WTC11 (cell line): Measurements from ENCODE around the gene PRDM1. TPM values are rescaled to one million over a fixed set of nuclear protein-coding genes. Genes with fewer than 3 reads are reported as not detected.

Experiments used
- ATAC-seq: fragments of 200-7000 bp; cut with Tn5 transposase; 2 replicates; pipeline ENCODE4 v1.10.0; 2021; ENCODE audit warnings: mild to moderate bottlenecking, moderate library complexity
- CTCF ChIA-PET: fragments of 300-600 bp; sonication (Branson Sonifier 250); formaldehyde crosslinking; loops from one replicate; lab custom pipeline; 2021; ENCODE audit warnings: antibody characterized with exemption; lab: Charles Lee
- POLR2A ChIA-PET: fragments of 350-600 bp; sonication (Branson Sonifier 250); formaldehyde crosslinking; loops from one replicate; lab custom pipeline; 2021; ENCODE audit warnings: antibody characterized with exemption; lab: Charles Lee
- DNase-seq: peaks from one replicate; pipeline ENCODE4 v3.0.0; 2021; ENCODE audit warnings: low spot score
- H3K27ac Mint-ChIP-seq: 2 replicates; pipeline ENCODE4 v1.8.0; 2021; ENCODE audit warnings: mixed read lengths
- H3K27me3 Mint-ChIP-seq: 2 replicates; pipeline ENCODE4 v1.8.0; 2021; ENCODE audit warnings: low read depth, mild to moderate bottlenecking, moderate library complexity, mixed read lengths
- H3K36me3 Mint-ChIP-seq: 2 replicates; pipeline ENCODE4 v1.8.0; 2021; ENCODE audit warnings: mixed read lengths
- H3K4me1 Mint-ChIP-seq: 2 replicates; pipeline ENCODE4 v1.8.0; 2022; ENCODE audit warnings: mixed read lengths
- H3K4me3 Mint-ChIP-seq: 2 replicates; pipeline ENCODE4 v1.8.0; 2021; ENCODE audit warnings: mild to moderate bottlenecking, moderate library complexity, mixed read lengths
- H3K9me3 Mint-ChIP-seq: 2 replicates; pipeline ENCODE4 v1.8.0; 2021; ENCODE audit warnings: mixed read lengths
- CBFB ChIP-seq: sonication (generic); formaldehyde crosslinking; IDR thresholded peaks from 2 replicates; pipeline ENCODE4 v1.8.1; 2022; ENCODE audit warnings: mild to moderate bottlenecking, low read depth, missing genetic modification reagents
- ESRRA ChIP-seq: sonication (generic); formaldehyde crosslinking; IDR thresholded peaks from 2 replicates; pipeline ENCODE4 v1.8.1; 2022; ENCODE audit warnings: mild to moderate bottlenecking, missing genetic modification reagents, borderline replicate concordance
- JAZF1 ChIP-seq: fragments of 250-450 bp; sonication (Bioruptor Pico); IDR thresholded peaks from 2 replicates; pipeline ENCODE4 v1.9.0; 2021; ENCODE audit warnings: moderate library complexity, mild to moderate bottlenecking, inconsistent platforms
- KAT7 ChIP-seq: sonication (generic); formaldehyde crosslinking; IDR thresholded peaks from 2 replicates; pipeline ENCODE4 v1.8.1; 2023; ENCODE audit warnings: missing genetic modification reagents, mild to moderate bottlenecking, borderline replicate concordance
- NR1H2 ChIP-seq: sonication (generic); formaldehyde crosslinking; IDR thresholded peaks from 2 replicates; pipeline ENCODE4 v1.9.0; 2021; ENCODE audit warnings: mild to moderate bottlenecking, moderate library complexity, missing genetic modification reagents
- TCF7 ChIP-seq: sonication (generic); formaldehyde crosslinking; IDR thresholded peaks from 2 replicates; pipeline ENCODE4 v1.8.0; 2022; ENCODE audit warnings: mild to moderate bottlenecking, low read depth, missing genetic modification reagents, moderate library complexity
- ZNF121 ChIP-seq: sonication (generic); formaldehyde crosslinking; IDR thresholded peaks from 2 replicates; pipeline ENCODE4 v1.8.0; 2023; ENCODE audit warnings: missing genetic modification reagents
- ZNF317 ChIP-seq: sonication (generic); formaldehyde crosslinking; IDR thresholded peaks from 2 replicates; pipeline ENCODE4 v1.8.1; 2023; ENCODE audit warnings: low read depth, mild to moderate bottlenecking, moderate library complexity, missing genetic modification reagents, borderline replicate concordance
- ZNF396 ChIP-seq: fragments of 250-450 bp; sonication (Bioruptor Pico); IDR thresholded peaks from 2 replicates; pipeline ENCODE4 v1.8.0; 2021; ENCODE audit warnings: mild to moderate bottlenecking, moderate library complexity, borderline replicate concordance
- ZNF416 ChIP-seq: fragments of 250-450 bp; sonication (Bioruptor Pico); IDR thresholded peaks from 2 replicates; pipeline ENCODE4 v1.9.0; 2021; ENCODE audit warnings: mild to moderate bottlenecking, inconsistent platforms
- total RNA-seq: library from RNA; stranded (reverse); gene quantifications from 3 replicates; pipeline ENCODE4 v1.2.3, GENCODE V29; 2021
- TF ChIP-seq, protein P1 (sequence below): sonication (generic); formaldehyde crosslinking; IDR thresholded peaks from 2 replicates; pipeline ENCODE4 v1.8.1; 2023; ENCODE audit warnings: mild to moderate bottlenecking, missing genetic modification reagents, borderline replicate concordance
- TF ChIP-seq, protein P2 (sequence below): fragments of 250-450 bp; sonication (Bioruptor Pico); conservative IDR thresholded peaks from 2 replicates; pipeline ENCODE4 v1.9.0; 2021; ENCODE audit warnings: mild to moderate bottlenecking
- TF ChIP-seq, protein P3 (sequence below): sonication (generic); formaldehyde crosslinking; IDR thresholded peaks from 2 replicates; pipeline ENCODE4 v1.8.0; 2022; ENCODE audit warnings: mild to moderate bottlenecking, missing genetic modification reagents
- TF ChIP-seq, protein P4 (sequence below): fragments of 250-450 bp; sonication (Bioruptor Pico); IDR thresholded peaks from 2 replicates; pipeline ENCODE4 v1.9.0; 2021; ENCODE audit warnings: mild to moderate bottlenecking
- TF ChIP-seq, protein P5 (sequence below): fragments of 250-450 bp; sonication (Bioruptor Pico); IDR thresholded peaks from 2 replicates; pipeline ENCODE4 v2.1.2; 2022; ENCODE audit warnings: mild to moderate bottlenecking, moderate library complexity
- TF ChIP-seq, protein P6 (sequence below): sonication (generic); formaldehyde crosslinking; IDR thresholded peaks from 2 replicates; pipeline ENCODE4 v1.8.1; 2022; ENCODE audit warnings: low read depth, mild to moderate bottlenecking, moderate library complexity, missing genetic modification reagents, borderline replicate concordance
- TF ChIP-seq, protein P7 (sequence below): sonication (generic); formaldehyde crosslinking; IDR thresholded peaks from 2 replicates; pipeline ENCODE4 v1.8.1; 2022; ENCODE audit warnings: mild to moderate bottlenecking, moderate library complexity, missing genetic modification reagents
- TF ChIP-seq, protein P8 (sequence below): sonication (generic); formaldehyde crosslinking; IDR thresholded peaks from 2 replicates; pipeline ENCODE4 v1.8.1; 2023; ENCODE audit warnings: mild to moderate bottlenecking, missing genetic modification reagents

The PRDM1 gene
- total RNA-seq, 1 experiment from 2014 or later: 1.8 TPM

DNA sequence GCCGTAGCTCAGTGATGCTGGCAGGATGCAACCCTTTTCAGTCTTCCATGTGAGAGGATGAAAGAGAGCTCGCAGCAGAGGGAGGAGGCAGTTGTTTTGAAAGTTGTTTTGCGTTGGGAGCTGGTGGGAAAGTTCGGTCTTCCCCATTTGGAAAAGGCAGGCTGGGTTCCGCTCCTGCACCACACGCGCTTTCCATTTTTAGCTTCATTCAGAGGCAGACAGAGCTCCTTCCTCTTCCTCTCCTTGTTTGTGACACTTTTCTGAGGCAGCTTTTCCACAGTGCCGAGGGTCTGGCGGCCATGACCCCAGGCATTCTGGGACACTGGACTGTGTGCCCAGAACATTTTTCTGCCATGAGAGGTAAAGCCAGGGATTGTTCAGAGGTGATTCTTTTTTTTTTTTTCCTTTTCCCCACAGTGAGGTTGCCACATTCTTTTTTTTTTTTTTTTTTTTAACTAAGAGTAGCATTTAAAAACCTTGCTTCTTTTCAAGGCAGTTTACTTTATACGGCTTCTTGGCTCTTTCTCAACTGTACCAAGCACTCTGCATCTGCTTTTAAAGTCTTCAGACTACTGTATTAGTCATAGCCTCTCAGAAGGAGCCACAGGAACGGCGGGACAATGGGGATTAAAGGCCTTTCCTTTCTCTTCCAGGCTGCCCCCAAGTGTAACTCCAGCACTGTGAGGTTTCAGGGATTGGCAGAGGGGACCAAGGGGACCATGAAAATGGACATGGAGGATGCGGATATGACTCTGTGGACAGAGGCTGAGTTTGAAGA is 1.6 kb downstream of the PRDM1 start:
- POLR2A ChIA-PET: no interaction called here

More for the DNA sequence above, 1.6 kb downstream of the PRDM1 start:
- Mint-ChIP-seq H3K36me3 (no peaks in the 10 kb centered on the region), H3K27me3 (peaks cover 25% of the 10 kb centered on the region), H3K9me3 (no peaks in the 10 kb centered on the region), H3K27ac (no peak overlapping the region; the same call in 1 of the 2 replicates), H3K4me1 (peaks cover 43% of the 10 kb centered on the region), H3K4me3 (peak overlapping the region; percentile 82)
- no peak; the same call in 1 of the 2 replicates for ATAC-seq
- no peak for DNase-seq
- CTCF ChIA-PET: interaction anchor here (0.7 to 2.7 kb wide), 6 partner anchors 37 to 204 kb away, joined by 3 to 26 read pairs (median 6); no protein-coding TSS in a partner anchor
- TF ChIP-seq ZNF121: no peak
- TF ChIP-seq JAZF1 (CRISPR knock-in tag): no peak
- TF ChIP-seq, protein P1, sequence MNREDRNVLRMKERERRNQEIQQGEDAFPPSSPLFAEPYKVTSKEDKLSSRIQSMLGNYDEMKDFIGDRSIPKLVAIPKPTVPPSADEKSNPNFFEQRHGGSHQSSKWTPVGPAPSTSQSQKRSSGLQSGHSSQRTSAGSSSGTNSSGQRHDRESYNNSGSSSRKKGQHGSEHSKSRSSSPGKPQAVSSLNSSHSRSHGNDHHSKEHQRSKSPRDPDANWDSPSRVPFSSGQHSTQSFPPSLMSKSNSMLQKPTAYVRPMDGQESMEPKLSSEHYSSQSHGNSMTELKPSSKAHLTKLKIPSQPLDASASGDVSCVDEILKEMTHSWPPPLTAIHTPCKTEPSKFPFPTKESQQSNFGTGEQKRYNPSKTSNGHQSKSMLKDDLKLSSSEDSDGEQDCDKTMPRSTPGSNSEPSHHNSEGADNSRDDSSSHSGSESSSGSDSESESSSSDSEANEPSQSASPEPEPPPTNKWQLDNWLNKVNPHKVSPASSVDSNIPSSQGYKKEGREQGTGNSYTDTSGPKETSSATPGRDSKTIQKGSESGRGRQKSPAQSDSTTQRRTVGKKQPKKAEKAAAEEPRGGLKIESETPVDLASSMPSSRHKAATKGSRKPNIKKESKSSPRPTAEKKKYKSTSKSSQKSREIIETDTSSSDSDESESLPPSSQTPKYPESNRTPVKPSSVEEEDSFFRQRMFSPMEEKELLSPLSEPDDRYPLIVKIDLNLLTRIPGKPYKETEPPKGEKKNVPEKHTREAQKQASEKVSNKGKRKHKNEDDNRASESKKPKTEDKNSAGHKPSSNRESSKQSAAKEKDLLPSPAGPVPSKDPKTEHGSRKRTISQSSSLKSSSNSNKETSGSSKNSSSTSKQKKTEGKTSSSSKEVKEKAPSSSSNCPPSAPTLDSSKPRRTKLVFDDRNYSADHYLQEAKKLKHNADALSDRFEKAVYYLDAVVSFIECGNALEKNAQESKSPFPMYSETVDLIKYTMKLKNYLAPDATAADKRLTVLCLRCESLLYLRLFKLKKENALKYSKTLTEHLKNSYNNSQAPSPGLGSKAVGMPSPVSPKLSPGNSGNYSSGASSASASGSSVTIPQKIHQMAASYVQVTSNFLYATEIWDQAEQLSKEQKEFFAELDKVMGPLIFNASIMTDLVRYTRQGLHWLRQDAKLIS (CRISPR knock-in tag): no peak
- TF ChIP-seq, protein P2, sequence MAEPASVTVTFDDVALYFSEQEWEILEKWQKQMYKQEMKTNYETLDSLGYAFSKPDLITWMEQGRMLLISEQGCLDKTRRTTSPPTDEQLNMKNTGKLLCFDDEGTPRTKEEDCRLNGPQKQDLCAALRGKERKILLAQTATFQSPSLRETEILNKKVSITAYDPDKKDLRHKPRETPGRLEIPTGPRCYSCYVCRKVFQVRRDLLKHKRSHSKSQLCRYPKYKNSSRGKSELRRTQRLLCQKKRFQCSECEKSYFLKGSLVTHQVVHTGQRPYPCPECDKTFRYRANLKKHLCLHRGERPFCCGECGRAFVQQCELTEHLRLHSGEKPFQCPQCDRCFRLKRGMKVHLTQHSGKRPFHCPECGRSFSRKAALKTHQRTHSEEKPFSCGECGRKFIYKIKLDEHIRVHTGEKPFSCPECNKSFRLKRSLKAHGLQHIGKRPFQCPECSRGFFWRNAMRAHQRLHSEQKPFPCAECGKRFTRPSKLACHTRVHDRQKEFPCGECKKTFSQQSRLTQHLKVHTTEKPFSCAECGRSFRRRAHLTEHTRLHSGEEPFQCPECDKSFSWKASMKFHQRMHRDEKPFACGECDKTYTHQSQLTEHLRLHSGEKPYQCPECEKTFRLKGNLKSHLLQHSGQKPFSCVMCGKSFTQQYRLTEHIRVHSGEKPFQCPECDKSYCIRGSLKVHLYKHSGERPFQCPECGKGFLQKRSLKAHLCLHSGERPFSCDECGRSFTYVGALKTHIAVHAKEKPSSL (CRISPR knock-in tag): no peak
- TF ChIP-seq, protein P3, sequence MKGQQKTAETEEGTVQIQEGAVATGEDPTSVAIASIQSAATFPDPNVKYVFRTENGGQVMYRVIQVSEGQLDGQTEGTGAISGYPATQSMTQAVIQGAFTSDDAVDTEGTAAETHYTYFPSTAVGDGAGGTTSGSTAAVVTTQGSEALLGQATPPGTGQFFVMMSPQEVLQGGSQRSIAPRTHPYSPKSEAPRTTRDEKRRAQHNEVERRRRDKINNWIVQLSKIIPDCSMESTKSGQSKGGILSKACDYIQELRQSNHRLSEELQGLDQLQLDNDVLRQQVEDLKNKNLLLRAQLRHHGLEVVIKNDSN (CRISPR knock-in tag): no peak
- TF ChIP-seq, protein P4, sequence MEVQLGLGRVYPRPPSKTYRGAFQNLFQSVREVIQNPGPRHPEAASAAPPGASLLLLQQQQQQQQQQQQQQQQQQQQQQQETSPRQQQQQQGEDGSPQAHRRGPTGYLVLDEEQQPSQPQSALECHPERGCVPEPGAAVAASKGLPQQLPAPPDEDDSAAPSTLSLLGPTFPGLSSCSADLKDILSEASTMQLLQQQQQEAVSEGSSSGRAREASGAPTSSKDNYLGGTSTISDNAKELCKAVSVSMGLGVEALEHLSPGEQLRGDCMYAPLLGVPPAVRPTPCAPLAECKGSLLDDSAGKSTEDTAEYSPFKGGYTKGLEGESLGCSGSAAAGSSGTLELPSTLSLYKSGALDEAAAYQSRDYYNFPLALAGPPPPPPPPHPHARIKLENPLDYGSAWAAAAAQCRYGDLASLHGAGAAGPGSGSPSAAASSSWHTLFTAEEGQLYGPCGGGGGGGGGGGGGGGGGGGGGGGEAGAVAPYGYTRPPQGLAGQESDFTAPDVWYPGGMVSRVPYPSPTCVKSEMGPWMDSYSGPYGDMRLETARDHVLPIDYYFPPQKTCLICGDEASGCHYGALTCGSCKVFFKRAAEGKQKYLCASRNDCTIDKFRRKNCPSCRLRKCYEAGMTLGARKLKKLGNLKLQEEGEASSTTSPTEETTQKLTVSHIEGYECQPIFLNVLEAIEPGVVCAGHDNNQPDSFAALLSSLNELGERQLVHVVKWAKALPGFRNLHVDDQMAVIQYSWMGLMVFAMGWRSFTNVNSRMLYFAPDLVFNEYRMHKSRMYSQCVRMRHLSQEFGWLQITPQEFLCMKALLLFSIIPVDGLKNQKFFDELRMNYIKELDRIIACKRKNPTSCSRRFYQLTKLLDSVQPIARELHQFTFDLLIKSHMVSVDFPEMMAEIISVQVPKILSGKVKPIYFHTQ (CRISPR knock-in tag): no peak
- TF ChIP-seq, protein P5, sequence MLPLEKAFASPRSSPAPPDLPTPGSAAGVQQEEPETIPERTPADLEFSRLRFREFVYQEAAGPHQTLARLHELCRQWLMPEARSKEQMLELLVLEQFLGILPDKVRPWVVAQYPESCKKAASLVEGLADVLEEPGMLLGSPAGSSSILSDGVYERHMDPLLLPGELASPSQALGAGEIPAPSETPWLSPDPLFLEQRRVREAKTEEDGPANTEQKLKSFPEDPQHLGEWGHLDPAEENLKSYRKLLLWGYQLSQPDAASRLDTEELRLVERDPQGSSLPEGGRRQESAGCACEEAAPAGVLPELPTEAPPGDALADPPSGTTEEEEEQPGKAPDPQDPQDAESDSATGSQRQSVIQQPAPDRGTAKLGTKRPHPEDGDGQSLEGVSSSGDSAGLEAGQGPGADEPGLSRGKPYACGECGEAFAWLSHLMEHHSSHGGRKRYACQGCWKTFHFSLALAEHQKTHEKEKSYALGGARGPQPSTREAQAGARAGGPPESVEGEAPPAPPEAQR (CRISPR knock-in tag): no peak
- TF ChIP-seq ZNF416: no peak
- TF ChIP-seq ZNF317: no peak
- TF ChIP-seq CBFB (CRISPR knock-in tag): no peak
- no peak for TF ChIP-seq NR1H2 (CRISPR knock-in tag)
- TF ChIP-seq ESRRA (CRISPR knock-in tag): no peak
- TF ChIP-seq, protein P6, sequence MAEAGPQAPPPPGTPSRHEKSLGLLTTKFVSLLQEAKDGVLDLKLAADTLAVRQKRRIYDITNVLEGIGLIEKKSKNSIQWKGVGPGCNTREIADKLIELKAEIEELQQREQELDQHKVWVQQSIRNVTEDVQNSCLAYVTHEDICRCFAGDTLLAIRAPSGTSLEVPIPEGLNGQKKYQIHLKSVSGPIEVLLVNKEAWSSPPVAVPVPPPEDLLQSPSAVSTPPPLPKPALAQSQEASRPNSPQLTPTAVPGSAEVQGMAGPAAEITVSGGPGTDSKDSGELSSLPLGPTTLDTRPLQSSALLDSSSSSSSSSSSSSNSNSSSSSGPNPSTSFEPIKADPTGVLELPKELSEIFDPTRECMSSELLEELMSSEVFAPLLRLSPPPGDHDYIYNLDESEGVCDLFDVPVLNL: no peak
- TF ChIP-seq ZNF396 (CRISPR knock-in tag): no peak
- TF ChIP-seq, protein P7, sequence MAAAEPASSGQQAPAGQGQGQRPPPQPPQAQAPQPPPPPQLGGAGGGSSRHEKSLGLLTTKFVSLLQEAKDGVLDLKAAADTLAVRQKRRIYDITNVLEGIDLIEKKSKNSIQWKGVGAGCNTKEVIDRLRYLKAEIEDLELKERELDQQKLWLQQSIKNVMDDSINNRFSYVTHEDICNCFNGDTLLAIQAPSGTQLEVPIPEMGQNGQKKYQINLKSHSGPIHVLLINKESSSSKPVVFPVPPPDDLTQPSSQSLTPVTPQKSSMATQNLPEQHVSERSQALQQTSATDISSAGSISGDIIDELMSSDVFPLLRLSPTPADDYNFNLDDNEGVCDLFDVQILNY (CRISPR knock-in tag): no peak
- TF ChIP-seq, protein P8, sequence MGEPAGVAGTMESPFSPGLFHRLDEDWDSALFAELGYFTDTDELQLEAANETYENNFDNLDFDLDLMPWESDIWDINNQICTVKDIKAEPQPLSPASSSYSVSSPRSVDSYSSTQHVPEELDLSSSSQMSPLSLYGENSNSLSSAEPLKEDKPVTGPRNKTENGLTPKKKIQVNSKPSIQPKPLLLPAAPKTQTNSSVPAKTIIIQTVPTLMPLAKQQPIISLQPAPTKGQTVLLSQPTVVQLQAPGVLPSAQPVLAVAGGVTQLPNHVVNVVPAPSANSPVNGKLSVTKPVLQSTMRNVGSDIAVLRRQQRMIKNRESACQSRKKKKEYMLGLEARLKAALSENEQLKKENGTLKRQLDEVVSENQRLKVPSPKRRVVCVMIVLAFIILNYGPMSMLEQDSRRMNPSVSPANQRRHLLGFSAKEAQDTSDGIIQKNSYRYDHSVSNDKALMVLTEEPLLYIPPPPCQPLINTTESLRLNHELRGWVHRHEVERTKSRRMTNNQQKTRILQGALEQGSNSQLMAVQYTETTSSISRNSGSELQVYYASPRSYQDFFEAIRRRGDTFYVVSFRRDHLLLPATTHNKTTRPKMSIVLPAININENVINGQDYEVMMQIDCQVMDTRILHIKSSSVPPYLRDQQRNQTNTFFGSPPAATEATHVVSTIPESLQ: no peak
- no peak for TF ChIP-seq KAT7 (CRISPR knock-in tag)
- no peak for TF ChIP-seq TCF7 (CRISPR knock-in tag)
